NOMO-1 treated with dmso at 0.1 percent for 144 hours (cell line): ENCODE data around the gene LMTK3.
A peak's percentile ranks its signal among the peaks of the same experiment; 100 is the strongest.

Experiments
- DNase-seq: peaks from one replicate; lab custom pipeline; 2025; ENCODE audit not compliant: unreplicated experiment; lab: John Stamatoyannopoulos, UW

Gene LMTK3

GRCh38 chr19:48473161-48473966 lies 38.3 kb downstream of the LMTK3 start:
- no peak for DNase-seq

- DNase-seq, result no peak
These were observed 39.8 kb downstream of the LMTK3 start for GRCh38 chr19:48471836-48472235.

- no peak for DNase-seq
These were observed 40.8 kb downstream of the LMTK3 start for GRCh38 chr19:48470856-48471255.

GRCh38 chr19:48469934-48470680 lies 41.5 kb downstream of the LMTK3 start:
- no peak for DNase-seq

GRCh38 chr19:48469289-48469881 lies 42.2 kb downstream of the LMTK3 start, which contains the start of gene CYTH2:
TSS of gene CYTH2 (plus strand) at chr19:48469369. CDS start at chr19:48469508, 139 bp downstream.
- no peak for DNase-seq

GRCh38 chr19:48468772-48469288 lies 42.8 kb downstream of the LMTK3 start:
- DNase-seq, result peak; percentile 99

- DNase-seq, result no peak
These were observed 44.9 kb downstream of the LMTK3 start for GRCh38 chr19:48466561-48467325.

GRCh38 chr19:48465215-48465614 lies 46.4 kb downstream of the LMTK3 start:
- DNase-seq, result no peak

GRCh38 chr19:48461982-48462655 lies 49.5 kb downstream of the LMTK3 start:
- no peak for DNase-seq

- DNase-seq, result no peak
These were observed 50.0 kb downstream of the LMTK3 start for GRCh38 chr19:48461651-48461981.

- no peak for DNase-seq
These were observed 53.6 kb downstream of the LMTK3 start for GRCh38 chr19:48458016-48458415.

- DNase-seq, result no peak
These were observed 54.8 kb downstream of the LMTK3 start for GRCh38 chr19:48456864-48457263.

- no peak for DNase-seq
These were observed 55.6 kb downstream of the LMTK3 start for GRCh38 chr19:48455908-48456562.

GRCh38 chr19:48455171-48455907 lies 56.3 kb downstream of the LMTK3 start, which contains the start of gene KCNJ14:
TSS of gene KCNJ14 (plus strand) at chr19:48455574. CDS start at chr19:48461725, 6,151 bp downstream.
- no peak for DNase-seq

GRCh38 chr19:48454150-48454730 lies 57.4 kb downstream of the LMTK3 start:
- DNase-seq, result no peak

- no peak for DNase-seq
These were observed 59.1 kb downstream of the LMTK3 start for GRCh38 chr19:48452289-48453190.

GRCh38 chr19:48451624-48452023 lies 60.0 kb downstream of the LMTK3 start:
- DNase-seq, result no peak

GRCh38 chr19:48450863-48451262 lies 60.8 kb downstream of the LMTK3 start:
- no peak for DNase-seq
